ENCODE measurements around the gene ERF.

ERF gene

DNA sequence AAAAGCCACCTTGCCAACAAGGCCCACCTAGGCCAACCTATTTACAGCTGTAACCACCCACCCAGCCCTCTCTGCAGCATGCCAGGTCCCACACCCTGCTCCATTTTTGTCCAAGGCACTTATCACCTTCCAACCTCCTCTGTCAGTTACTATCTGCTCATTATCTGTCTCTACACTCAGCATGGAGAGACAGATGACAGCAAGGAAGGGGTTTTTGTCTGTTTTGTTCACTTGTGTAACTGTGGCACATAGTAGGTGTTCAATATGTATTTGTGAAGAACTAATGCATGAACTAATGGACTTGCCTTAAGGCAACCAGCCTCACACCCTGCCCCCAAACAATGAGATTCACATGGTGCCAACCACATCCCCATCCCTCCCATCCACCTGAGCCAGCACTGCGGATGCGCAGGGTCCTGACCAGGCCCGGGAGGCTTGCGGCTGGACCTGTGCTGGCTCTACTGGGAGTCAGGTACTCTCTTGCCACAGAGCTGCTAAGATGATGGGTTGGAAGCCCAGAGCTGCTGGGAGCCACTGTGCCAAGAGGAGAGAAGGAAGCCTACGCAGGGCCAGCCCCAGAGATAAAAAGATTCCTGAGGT is 54.7 kb downstream of the ERF start:
- TF ChIP-seq, protein P1, sequence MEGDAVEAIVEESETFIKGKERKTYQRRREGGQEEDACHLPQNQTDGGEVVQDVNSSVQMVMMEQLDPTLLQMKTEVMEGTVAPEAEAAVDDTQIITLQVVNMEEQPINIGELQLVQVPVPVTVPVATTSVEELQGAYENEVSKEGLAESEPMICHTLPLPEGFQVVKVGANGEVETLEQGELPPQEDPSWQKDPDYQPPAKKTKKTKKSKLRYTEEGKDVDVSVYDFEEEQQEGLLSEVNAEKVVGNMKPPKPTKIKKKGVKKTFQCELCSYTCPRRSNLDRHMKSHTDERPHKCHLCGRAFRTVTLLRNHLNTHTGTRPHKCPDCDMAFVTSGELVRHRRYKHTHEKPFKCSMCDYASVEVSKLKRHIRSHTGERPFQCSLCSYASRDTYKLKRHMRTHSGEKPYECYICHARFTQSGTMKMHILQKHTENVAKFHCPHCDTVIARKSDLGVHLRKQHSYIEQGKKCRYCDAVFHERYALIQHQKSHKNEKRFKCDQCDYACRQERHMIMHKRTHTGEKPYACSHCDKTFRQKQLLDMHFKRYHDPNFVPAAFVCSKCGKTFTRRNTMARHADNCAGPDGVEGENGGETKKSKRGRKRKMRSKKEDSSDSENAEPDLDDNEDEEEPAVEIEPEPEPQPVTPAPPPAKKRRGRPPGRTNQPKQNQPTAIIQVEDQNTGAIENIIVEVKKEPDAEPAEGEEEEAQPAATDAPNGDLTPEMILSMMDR (IDR thresholded peaks at IDR 0.05; ENCODE audit: low read depth, low read length) = no peak
- no peak for TF ChIP-seq POLR2A (IDR thresholded peaks at IDR 0.05; ENCODE audit: extremely low read depth, insufficient read length)
- no peak for TF ChIP-seq MYC (IDR thresholded peaks at IDR 0.05; ENCODE audit: low read depth, low read length)
- TF ChIP-seq, protein P2, sequence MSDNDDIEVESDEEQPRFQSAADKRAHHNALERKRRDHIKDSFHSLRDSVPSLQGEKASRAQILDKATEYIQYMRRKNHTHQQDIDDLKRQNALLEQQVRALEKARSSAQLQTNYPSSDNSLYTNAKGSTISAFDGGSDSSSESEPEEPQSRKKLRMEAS (IDR thresholded peaks at IDR 0.05; ENCODE audit: low read depth, low read length) = no peak
- no peak for DNase-seq (ENCODE audit: low read depth)
- H3K4me3 ChIP-seq (ENCODE audit: low read depth, low read length) = peak overlapping the region; percentile 32

DNA sequence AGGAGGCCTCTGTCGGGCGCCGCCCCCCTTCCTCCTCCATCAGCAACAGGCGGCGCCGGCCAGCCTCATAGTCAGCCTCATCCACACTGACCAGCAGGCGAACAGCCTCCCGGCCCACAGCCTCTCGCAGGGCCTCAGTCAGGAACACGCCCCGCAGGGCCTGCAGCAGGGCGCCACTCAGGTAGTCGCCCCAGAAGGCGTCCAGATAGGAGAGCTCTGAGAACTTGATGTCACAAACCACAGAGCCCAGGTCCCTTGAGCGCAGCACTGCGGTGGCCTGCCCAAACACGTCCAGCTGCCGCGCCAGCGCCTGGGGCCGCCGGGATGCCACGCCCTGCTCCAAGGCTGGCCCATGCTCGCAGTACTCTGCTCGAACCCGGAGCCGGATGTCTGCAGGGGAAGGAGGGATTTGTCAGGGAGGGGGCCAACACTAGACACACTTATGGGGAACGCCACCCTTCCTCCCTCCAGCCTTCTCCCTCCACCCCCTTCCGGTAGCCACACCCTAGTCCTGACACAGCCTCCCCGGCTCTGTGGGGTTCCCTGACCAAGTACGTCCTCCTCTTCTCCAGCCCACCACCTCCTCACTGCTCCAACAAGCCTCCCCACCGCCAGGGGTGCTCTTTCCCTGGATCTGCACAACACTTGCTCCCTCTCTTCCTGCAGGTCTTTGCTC is 55.4 kb downstream of the ERF start:
- H3K4me3 ChIP-seq (ENCODE audit: low read depth, low read length) = peak overlapping the region; percentile 32
- DNase-seq (ENCODE audit: low read depth) = peak; percentile 95
- TF ChIP-seq MYC (IDR thresholded peaks at IDR 0.05; ENCODE audit: low read depth, low read length) (no peak), POLR2A (IDR thresholded peaks at IDR 0.05; ENCODE audit: extremely low read depth, insufficient read length) (no peak)
- TF ChIP-seq, protein P2 (IDR thresholded peaks at IDR 0.05; ENCODE audit: low read depth, low read length) = peak; percentile 63
- TF ChIP-seq, protein P1 (IDR thresholded peaks at IDR 0.05; ENCODE audit: low read depth, low read length) = peak; percentile 71

DNA sequence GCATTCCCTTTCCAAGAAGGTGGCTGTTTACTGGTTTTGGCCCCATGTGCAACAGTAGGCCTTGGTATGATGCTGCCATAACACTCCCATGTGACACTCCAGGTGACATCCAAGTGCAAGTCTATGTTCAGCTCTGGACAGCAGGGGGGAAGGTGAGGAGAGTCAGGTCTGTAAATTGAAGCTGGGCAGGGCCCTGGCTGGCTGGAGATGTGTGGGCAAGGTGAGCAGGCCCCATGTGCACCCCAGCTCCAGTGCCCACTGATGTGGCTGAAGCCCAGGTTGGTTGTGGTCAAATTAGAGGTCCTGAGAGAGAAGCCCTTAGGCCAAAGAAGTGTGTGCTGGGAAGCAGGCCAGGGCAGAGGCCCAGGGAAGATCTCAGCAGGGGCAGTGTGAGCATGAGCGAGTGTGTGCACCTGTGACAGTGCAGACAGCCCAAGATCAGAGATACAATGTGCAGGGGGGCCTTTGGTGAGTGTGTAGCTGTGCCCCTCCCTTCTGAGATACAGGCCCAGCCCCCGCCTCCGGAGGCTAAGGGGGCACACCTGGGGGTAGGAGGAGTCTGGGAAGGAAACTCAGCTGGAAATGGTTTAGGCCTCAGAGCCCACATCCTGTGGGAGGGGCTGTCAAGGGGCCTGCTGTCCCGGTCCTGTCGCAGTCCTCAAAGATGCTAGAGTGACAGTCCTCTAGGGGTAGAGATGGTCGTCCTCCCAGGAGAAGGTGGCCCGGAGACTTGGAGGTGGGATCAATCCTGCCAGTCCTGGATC is 56.1 kb downstream of the ERF start:
- DNase-seq (ENCODE audit: low read depth) = peak; percentile 83
- TF ChIP-seq, protein P1 (IDR thresholded peaks at IDR 0.05; ENCODE audit: low read depth, low read length) = no peak
- TF ChIP-seq, protein P2 (IDR thresholded peaks at IDR 0.05; ENCODE audit: low read depth, low read length) = peak; percentile 19; the same call in 1 of the 2 replicates
- no peak for TF ChIP-seq POLR2A (IDR thresholded peaks at IDR 0.05; ENCODE audit: extremely low read depth, insufficient read length)
- no peak overlapping the region for H3K4me3 ChIP-seq (ENCODE audit: low read depth, low read length)
